GM19099 (cell line): ENCODE data around the gene PSAT1.

Source experiments
- POLR2A ChIP-seq: IDR thresholded peaks from 3 replicates; pipeline ENCODE4 v1.6.1; 2011; ENCODE audit warnings: low read depth; ENCODE audit not compliant: insufficient read length; ENCODE audit errors: extremely low read depth

Gene PSAT1

DNA sequence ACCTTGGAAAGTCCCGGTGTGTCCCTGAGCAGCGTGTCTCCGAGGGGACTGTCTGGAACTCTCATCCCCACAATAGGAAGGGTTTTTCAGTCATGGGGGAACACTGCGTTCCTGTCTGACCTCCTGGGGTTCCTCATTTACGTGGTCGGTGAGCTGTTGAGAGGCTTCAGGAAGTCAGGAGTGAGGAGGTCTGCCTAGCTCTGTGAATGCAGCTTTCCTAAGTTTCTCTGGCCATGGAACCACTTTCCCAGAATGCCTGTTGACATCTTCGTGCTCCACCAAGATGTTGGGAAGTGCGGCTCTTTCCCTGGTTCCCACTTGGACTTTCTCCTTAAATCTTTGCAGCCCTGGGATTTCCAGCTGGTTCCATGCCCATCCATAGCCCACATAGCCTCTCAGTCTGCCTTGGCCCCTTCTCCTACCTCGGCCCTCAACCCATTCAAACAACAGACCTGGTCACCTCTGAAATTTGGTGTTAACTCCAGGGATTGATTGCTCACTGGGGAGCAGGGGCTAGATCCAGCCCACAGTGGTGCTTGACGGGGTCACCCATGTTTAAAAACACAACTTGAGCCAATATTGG, 27.2 kb downstream of the PSAT1 start:
- TF ChIP-seq POLR2A = no peak

GRCh38 chr9:78324682-78325081, 27.8 kb downstream of the PSAT1 start:
- TF ChIP-seq POLR2A = no peak

- no peak for TF ChIP-seq POLR2A
Observed at GRCh38 chr9:78325343-78325742, 28.4 kb downstream of the PSAT1 start.

DNA sequence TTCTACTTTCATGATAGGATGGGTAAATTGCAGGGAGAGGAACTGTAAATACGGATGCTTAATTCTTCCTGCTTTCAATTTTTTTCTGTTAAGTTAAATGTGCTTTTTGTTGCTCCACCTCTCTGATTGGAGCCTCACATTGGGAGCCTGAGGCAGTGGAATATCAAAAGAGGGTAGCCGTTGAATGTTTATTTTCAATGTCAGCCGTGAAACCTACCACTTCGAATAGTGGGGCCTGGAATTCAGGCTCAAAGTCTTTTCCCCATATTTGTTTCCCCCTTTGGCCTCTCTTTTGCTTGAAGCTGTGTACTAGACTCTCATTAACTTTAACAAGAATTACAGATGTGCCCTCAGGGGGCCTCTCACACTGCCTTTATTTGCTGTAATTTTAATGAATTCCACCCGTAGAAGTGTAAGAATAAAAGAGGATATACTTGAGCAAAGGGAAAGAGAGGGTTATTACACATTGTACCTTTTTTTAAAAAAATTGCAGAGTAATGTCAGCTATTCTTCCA, 29.0 kb downstream of the PSAT1 start:
- no peak for TF ChIP-seq POLR2A

DNA sequence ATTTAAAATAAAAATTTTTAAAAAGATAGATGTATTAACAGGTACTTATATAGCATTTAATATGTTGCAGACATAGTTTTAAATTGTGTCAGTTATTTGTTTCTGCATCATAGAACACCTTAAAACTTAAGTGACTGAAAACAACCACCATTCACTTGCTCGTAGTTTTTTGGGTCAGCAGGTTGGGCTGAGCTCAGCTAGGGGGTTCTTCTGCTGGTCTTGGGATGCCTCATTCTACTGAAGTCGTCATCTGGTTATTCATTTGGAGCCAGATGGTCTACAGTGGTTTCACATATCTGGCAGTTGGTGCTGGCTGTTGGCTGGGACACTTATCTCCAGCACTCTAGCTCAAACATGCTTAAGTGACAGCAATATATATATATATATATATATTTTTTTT, 29.6 kb downstream of the PSAT1 start:
- no peak for TF ChIP-seq POLR2A

- TF ChIP-seq POLR2A = no peak
Observed at GRCh38 chr9:78332381-78332780, 35.5 kb downstream of the PSAT1 start.

- no peak for TF ChIP-seq POLR2A
Observed at GRCh38 chr9:78348848-78349247, 51.9 kb downstream of the PSAT1 start.

GRCh38 chr9:78351816-78352215, 54.9 kb downstream of the PSAT1 start:
- TF ChIP-seq POLR2A = no peak

DNA sequence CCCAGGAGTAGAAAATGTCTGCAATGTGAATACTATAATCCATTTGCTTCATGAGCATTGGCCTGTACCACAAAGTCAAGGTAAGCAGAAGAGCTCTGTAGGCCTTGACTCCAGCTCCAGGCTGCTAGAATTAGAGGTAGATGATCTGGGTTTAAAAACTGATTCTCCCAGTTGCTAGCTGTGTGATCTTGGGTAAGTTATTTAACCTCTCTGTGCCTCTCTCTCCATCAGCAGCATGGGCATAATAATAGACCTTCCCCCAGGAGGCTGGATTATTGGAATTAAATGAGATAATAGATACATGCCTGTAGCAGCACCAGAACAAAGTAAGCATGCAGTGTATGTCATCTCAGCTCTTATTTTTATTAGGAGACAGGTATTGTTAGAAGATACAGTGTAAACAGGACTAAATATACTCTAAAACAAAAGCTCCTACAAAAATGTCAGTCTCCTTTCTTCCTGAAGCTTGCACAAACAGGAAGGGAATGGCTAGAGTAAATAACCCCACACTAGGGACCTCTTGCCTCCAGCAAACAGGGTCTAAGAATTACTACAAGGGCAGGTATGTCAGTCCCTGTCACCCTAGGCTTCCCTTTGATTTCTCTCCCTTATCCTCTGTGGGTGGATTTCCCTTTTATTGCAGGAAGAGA, 57.5 kb downstream of the PSAT1 start:
- no peak for TF ChIP-seq POLR2A

DNA sequence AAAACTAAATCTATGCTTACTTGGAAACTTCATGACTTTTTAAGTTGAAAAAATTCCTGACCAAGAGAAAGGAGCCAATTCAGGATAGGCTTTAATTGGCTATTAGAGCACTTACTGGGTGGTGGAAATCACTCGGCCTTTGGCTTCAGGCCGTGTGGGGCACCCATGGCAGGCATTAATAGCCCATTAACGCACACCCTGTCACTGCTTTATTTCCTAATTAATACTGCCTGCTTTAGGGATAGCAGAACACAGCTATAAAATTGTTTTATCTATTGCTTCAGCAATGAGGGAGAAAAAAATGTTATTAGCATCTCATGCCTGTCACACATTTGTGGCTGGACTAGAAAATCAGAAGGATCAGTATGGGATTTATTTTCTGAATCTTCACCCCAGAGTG, 58.1 kb downstream of the PSAT1 start:
- TF ChIP-seq POLR2A = no peak

DNA sequence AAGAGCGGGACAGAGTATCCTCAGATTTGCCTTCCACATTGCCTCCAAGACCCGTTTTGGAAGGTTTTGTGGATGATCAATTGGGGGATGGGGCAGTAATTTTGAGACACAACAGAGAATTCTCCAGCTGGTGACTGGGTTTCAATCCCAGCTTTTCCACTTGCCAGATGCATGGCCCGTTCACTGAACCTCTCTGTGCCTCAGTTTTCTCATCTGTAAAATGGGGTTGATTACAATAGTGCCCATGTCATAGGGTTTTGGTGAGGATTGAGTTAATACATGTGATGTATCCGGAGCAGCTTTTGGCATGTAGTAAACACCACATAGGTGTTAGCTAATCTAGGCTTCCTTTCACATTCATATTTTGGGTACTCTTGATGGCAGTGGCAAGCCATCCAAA, 59.7 kb downstream of the PSAT1 start:
- no peak for TF ChIP-seq POLR2A

DNA sequence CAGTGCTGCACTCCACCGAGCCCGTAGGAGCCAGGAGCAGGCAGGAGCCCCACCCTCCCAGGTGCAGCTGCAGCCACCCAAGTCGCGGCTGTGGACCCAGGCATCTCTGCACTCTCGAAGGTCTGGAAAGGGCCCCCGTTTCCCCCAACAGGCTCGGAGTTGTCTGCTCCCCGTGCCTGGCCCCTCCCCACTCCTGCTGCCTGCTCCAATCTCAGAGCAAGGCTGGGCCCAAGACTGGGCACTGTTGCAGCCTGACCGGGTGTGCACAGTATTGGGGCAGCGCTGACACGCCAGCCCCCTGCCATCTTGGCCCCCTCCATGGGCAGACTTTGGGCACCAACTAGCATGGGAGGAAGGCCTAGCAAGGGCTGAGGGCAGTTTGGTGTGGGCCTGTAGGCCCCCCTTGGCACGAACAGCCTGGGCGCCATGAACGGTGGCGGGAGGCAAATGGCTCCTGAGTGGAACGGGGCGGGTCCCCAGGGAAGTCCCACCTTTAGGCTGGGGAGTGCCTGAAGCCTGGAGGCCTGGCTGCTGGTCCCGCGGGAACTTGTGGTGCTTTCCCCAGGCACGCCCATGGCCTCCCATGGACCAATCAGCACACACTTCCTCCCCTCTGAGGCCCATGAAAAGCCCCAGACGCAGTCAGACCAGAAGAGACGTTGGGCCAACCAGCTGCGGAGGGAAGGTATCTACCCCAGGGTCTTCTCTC, 60.4 kb downstream of the PSAT1 start:
- TF ChIP-seq POLR2A = peak; percentile 43

DNA sequence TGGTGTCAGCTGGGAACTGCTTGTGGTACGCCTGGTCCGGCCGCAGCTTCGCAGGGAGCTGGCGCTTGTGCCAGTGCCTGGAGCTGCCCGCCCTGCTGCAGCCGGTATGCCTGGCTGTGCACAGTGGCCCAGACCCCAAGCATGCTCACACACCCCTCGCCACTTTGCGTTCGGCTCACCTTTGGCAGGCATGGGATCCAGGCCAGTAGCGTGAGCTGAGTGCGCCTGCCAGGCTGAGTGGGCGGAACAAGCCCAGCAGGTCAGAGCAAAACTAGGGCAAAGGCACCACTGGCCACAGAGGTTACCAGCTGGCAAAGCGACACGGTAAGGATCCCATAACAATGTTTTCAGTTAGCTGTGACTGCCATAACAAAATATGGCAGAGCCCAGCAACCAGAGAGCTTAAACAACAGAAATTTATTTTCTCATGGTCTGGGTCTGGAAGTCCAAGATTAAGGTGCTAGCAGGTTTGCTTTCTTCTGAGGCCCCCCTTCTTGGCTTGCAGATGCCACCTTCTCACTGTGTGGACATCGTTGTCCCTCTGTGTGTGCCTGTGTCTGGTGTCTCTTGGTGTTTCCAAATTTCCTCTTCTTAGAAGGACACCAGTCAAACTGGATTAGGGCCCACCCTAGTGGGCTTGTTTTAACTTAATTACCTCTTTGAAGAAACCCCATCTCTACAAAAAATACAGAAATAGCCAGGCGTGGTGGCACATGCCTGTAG, 61.6 kb downstream of the PSAT1 start:
- TF ChIP-seq POLR2A = no peak

GRCh38 chr9:78363221-78363620, 66.3 kb downstream of the PSAT1 start:
- no peak for TF ChIP-seq POLR2A

GRCh38 chr9:78365748-78366697, 69.1 kb downstream of the PSAT1 start:
- no peak for TF ChIP-seq POLR2A

GRCh38 chr9:78366827-78367226, 69.9 kb downstream of the PSAT1 start:
- TF ChIP-seq POLR2A = no peak
